ENCODE data around the gene CHL1. TPM values are rescaled to one million over a fixed set of nuclear protein-coding genes. Genes with fewer than 3 reads are reported as not detected.

The CHL1 gene
- total RNA-seq, 1 donor from 2014 or later: 0.49 TPM

GRCh38 chr3:454986-455385 is 258.4 kb downstream of the CHL1 start:
- H3K4me1 ChIP-seq: peaks cover 15% of the 10 kb centered on the region
- no peaks in the 10 kb centered on the region for H3K79me2 ChIP-seq (ENCODE audit: low read depth)
- H3K9me3 Mint-ChIP-seq: peaks cover 3% of the 10 kb centered on the region
- no peak overlapping the region for H3K4me3 Mint-ChIP-seq
- H3K27me3 Mint-ChIP-seq (ENCODE audit: insufficient read depth, low read depth): peaks cover 7% of the 10 kb centered on the region
- H3K4me1 Mint-ChIP-seq: peaks cover 32% of the 10 kb centered on the region
- H3K4me2 ChIP-seq: no peak overlapping the region
- no peak for DNase-seq (ENCODE audit: low spot score)
- H3K27ac ChIP-seq: no peak overlapping the region
- H4K20me1 ChIP-seq (ENCODE audit: low read depth): no peaks in the 10 kb centered on the region
- H3K9ac ChIP-seq: no peak overlapping the region
- peaks cover 1% of the 10 kb centered on the region for H3K36me3 Mint-ChIP-seq
- TF ChIP-seq, protein P1, sequence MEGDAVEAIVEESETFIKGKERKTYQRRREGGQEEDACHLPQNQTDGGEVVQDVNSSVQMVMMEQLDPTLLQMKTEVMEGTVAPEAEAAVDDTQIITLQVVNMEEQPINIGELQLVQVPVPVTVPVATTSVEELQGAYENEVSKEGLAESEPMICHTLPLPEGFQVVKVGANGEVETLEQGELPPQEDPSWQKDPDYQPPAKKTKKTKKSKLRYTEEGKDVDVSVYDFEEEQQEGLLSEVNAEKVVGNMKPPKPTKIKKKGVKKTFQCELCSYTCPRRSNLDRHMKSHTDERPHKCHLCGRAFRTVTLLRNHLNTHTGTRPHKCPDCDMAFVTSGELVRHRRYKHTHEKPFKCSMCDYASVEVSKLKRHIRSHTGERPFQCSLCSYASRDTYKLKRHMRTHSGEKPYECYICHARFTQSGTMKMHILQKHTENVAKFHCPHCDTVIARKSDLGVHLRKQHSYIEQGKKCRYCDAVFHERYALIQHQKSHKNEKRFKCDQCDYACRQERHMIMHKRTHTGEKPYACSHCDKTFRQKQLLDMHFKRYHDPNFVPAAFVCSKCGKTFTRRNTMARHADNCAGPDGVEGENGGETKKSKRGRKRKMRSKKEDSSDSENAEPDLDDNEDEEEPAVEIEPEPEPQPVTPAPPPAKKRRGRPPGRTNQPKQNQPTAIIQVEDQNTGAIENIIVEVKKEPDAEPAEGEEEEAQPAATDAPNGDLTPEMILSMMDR (IDR thresholded peaks at IDR 0.05): no peak
- TF ChIP-seq EZH2 (IDR thresholded peaks at IDR 0.05) (no peak), EZH2phosphoT487 (IDR thresholded peaks at IDR 0.05) (no peak)
- H3K36me3 ChIP-seq: no peaks in the 10 kb centered on the region
- H3K9me3 ChIP-seq (ENCODE audit: low read depth): no peaks in the 10 kb centered on the region
- H3K27me3 ChIP-seq: no peaks in the 10 kb centered on the region
- H3K4me3 ChIP-seq: no peak overlapping the region
- H3K27ac Mint-ChIP-seq: no peak overlapping the region
- H2AFZ ChIP-seq (replicated peaks): no peak overlapping the region
- H3F3A ChIP-seq (ENCODE audit: low read depth): peaks cover 10% of the 10 kb centered on the region

GRCh38 chr3:458124-458523 is 261.6 kb downstream of the CHL1 start:
- H3K27ac ChIP-seq: no peak overlapping the region
- no peaks in the 10 kb centered on the region for H4K20me1 ChIP-seq (ENCODE audit: low read depth)
- no peaks in the 10 kb centered on the region for H3K9me3 ChIP-seq (ENCODE audit: low read depth)
- Mint-ChIP-seq H3K27me3 (ENCODE audit: insufficient read depth, low read depth) (peaks cover 10% of the 10 kb centered on the region), H3K36me3 (peaks cover 1% of the 10 kb centered on the region), H3K27ac (peak overlapping the region; percentile 96), H3K9me3 (peaks cover 5% of the 10 kb centered on the region), H3K4me3 (peak overlapping the region; percentile 36), H3K4me1 (peaks cover 45% of the 10 kb centered on the region)
- H3K27me3 ChIP-seq: no peaks in the 10 kb centered on the region
- no peak overlapping the region for H3K9ac ChIP-seq
- no peaks in the 10 kb centered on the region for H3K36me3 ChIP-seq
- no peak overlapping the region for H2AFZ ChIP-seq (replicated peaks)
- no peak for DNase-seq (ENCODE audit: low spot score)
- no peak for TF ChIP-seq EZH2 (IDR thresholded peaks at IDR 0.05)
- TF ChIP-seq EZH2phosphoT487 (IDR thresholded peaks at IDR 0.05): no peak
- TF ChIP-seq, protein P1 (IDR thresholded peaks at IDR 0.05): no peak
- H3K79me2 ChIP-seq (ENCODE audit: low read depth): no peaks in the 10 kb centered on the region
- H3K4me1 ChIP-seq: peaks cover 28% of the 10 kb centered on the region
- H3K4me2 ChIP-seq: no peak overlapping the region
- H3K4me3 ChIP-seq: no peak overlapping the region
- peaks cover 19% of the 10 kb centered on the region for H3F3A ChIP-seq (ENCODE audit: low read depth)

DNA sequence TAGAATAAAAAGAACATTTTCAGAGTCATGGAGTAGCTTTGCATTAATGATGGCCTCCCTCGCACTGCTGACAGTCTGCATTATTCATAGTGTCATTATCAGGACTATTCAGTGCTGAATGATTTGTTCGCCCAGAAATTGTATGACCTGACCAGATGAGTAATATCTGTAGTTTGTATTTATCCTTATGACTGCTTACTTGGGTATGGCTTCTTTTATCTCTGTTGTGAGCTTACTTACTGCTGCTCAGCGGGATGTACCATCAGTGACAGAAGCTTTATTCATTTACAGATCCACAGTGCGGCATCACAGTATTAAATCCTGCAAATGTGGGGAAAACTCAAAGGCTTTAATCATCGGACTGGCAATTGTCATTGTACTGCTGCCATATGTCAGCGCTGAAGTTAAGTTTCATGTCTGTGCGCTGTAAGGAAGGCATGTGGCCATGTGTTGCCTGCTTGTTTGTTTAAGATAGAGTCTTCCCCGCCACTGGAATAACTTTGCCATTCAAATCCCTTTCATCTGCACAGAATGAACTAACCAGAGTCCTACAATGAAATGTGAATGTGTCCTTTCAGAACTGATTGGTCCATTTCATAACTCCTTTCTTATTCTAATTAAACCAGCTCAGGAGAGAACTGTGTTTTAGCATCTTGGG is 262.2 kb downstream of the CHL1 start:
- peaks cover 8% of the 10 kb centered on the region for H3K27me3 Mint-ChIP-seq (ENCODE audit: insufficient read depth, low read depth)
- H3K4me2 ChIP-seq: peak overlapping the region; percentile 24
- no peaks in the 10 kb centered on the region for H3K79me2 ChIP-seq (ENCODE audit: low read depth)
- H3K4me3 Mint-ChIP-seq: peak overlapping the region; percentile 18
- H2AFZ ChIP-seq (replicated peaks): peak overlapping the region; percentile 56
- peaks cover 19% of the 10 kb centered on the region for H3F3A ChIP-seq (ENCODE audit: low read depth)
- TF ChIP-seq, protein P1 (IDR thresholded peaks at IDR 0.05): no peak
- TF ChIP-seq EZH2 (IDR thresholded peaks at IDR 0.05) (no peak), EZH2phosphoT487 (IDR thresholded peaks at IDR 0.05) (no peak)
- peak overlapping the region; percentile 96 for H3K27ac Mint-ChIP-seq
- peaks cover 30% of the 10 kb centered on the region for H3K4me1 ChIP-seq
- no peak for DNase-seq (ENCODE audit: low spot score)
- H3K9ac ChIP-seq: no peak overlapping the region
- peaks cover 1% of the 10 kb centered on the region for H3K36me3 Mint-ChIP-seq
- H3K27me3 ChIP-seq: no peaks in the 10 kb centered on the region
- H3K27ac ChIP-seq: no peak overlapping the region
- H3K9me3 ChIP-seq (ENCODE audit: low read depth): no peaks in the 10 kb centered on the region
- H3K9me3 Mint-ChIP-seq: peaks cover 5% of the 10 kb centered on the region
- no peak overlapping the region for H3K4me3 ChIP-seq
- H3K4me1 Mint-ChIP-seq: peaks cover 50% of the 10 kb centered on the region
- no peaks in the 10 kb centered on the region for H3K36me3 ChIP-seq
- H4K20me1 ChIP-seq (ENCODE audit: low read depth): no peaks in the 10 kb centered on the region

Small RNA genes within 50 kb of the gene (small RNA-seq; reads per million reads assigned to genes)
- not detected for gene RNU6-1194P
